ENCODE measurements around the gene USP17L12.
"Not testable (repeated sequence)": the region's sequence is repeated elsewhere in the genome, so short reads cannot be mapped to it uniquely, and the experiment has no call there.

DNA sequence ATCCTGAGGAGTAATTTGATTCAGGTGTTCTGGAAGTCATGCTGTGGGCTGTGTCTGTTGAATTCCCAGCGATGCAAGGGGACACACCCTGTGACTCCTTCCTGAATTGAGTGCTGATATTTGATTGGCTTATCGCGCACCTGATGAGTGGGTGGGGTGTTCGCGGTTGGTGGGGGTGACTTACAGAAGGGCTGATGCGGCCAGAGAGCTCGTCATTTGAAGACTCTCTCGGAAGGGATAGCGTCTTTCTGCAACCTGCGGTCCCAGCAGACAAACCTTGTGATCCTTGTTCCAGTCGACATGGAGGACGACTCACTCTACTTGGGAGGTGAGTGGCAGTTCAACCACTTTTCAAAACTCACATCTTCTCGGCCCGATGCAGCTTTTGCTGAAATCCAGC lies 23.6 kb downstream of the USP17L12 start, which contains the start of gene USP17L17:
- TF ChIP-seq, protein P1, sequence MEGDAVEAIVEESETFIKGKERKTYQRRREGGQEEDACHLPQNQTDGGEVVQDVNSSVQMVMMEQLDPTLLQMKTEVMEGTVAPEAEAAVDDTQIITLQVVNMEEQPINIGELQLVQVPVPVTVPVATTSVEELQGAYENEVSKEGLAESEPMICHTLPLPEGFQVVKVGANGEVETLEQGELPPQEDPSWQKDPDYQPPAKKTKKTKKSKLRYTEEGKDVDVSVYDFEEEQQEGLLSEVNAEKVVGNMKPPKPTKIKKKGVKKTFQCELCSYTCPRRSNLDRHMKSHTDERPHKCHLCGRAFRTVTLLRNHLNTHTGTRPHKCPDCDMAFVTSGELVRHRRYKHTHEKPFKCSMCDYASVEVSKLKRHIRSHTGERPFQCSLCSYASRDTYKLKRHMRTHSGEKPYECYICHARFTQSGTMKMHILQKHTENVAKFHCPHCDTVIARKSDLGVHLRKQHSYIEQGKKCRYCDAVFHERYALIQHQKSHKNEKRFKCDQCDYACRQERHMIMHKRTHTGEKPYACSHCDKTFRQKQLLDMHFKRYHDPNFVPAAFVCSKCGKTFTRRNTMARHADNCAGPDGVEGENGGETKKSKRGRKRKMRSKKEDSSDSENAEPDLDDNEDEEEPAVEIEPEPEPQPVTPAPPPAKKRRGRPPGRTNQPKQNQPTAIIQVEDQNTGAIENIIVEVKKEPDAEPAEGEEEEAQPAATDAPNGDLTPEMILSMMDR (IDR thresholded peaks at IDR 0.05), result not testable (repeated sequence)
- TF ChIP-seq, protein P2, sequence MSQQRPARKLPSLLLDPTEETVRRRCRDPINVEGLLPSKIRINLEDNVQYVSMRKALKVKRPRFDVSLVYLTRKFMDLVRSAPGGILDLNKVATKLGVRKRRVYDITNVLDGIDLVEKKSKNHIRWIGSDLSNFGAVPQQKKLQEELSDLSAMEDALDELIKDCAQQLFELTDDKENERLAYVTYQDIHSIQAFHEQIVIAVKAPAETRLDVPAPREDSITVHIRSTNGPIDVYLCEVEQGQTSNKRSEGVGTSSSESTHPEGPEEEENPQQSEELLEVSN (IDR thresholded peaks at IDR 0.05; ENCODE audit: borderline replicate concordance, low read depth), result not testable (repeated sequence)
- TF ChIP-seq RFX5 (IDR thresholded peaks at IDR 0.05); POLR2A (IDR thresholded peaks at IDR 0.05; ENCODE audit: low read length); EP300 (IDR thresholded peaks at IDR 0.05); NR3C1 (IDR thresholded peaks at IDR 0.05); NPAS2 (CRISPR knock-in tag; IDR thresholded peaks at IDR 0.05; ENCODE audit: borderline replicate concordance): not testable (repeated sequence)
- TF ChIP-seq, protein P3, sequence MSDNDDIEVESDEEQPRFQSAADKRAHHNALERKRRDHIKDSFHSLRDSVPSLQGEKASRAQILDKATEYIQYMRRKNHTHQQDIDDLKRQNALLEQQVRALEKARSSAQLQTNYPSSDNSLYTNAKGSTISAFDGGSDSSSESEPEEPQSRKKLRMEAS (IDR thresholded peaks at IDR 0.05), result not testable (repeated sequence)
- TF ChIP-seq, protein P4, sequence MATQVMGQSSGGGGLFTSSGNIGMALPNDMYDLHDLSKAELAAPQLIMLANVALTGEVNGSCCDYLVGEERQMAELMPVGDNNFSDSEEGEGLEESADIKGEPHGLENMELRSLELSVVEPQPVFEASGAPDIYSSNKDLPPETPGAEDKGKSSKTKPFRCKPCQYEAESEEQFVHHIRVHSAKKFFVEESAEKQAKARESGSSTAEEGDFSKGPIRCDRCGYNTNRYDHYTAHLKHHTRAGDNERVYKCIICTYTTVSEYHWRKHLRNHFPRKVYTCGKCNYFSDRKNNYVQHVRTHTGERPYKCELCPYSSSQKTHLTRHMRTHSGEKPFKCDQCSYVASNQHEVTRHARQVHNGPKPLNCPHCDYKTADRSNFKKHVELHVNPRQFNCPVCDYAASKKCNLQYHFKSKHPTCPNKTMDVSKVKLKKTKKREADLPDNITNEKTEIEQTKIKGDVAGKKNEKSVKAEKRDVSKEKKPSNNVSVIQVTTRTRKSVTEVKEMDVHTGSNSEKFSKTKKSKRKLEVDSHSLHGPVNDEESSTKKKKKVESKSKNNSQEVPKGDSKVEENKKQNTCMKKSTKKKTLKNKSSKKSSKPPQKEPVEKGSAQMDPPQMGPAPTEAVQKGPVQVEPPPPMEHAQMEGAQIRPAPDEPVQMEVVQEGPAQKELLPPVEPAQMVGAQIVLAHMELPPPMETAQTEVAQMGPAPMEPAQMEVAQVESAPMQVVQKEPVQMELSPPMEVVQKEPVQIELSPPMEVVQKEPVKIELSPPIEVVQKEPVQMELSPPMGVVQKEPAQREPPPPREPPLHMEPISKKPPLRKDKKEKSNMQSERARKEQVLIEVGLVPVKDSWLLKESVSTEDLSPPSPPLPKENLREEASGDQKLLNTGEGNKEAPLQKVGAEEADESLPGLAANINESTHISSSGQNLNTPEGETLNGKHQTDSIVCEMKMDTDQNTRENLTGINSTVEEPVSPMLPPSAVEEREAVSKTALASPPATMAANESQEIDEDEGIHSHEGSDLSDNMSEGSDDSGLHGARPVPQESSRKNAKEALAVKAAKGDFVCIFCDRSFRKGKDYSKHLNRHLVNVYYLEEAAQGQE (IDR thresholded peaks at IDR 0.05), result not testable (repeated sequence)
- TF ChIP-seq, protein P5, sequence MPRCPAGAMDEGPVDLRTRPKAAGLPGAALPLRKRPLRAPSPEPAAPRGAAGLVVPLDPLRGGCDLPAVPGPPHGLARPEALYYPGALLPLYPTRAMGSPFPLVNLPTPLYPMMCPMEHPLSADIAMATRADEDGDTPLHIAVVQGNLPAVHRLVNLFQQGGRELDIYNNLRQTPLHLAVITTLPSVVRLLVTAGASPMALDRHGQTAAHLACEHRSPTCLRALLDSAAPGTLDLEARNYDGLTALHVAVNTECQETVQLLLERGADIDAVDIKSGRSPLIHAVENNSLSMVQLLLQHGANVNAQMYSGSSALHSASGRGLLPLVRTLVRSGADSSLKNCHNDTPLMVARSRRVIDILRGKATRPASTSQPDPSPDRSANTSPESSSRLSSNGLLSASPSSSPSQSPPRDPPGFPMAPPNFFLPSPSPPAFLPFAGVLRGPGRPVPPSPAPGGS (IDR thresholded peaks at IDR 0.05), result not testable (repeated sequence)

All from A549 (cell line).